ENCODE results near the gene TM9SF3.

DNA sequence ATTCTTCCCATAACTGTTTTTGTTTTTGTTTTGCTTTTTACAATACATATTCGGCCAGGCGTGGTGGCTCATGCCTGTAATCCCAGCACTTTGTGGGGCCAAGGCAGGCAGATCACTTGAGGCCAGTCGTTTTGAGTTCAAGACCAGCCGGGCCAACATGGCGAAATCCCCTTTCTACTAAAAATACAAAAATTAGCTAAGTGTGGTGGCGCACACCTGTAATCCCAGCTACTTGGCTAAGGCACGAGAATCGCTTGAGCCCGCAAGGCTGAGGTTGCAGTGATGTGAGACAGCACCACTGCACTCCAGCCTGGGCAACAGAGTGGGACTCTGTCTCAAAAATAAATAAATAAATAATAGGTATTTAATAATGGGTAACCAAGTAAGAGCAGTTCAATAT, 2.3 kb downstream of the TM9SF3 start:
- TF ChIP-seq SUZ12 (IDR thresholded peaks at IDR 0.05; ENCODE audit: extremely low read depth, insufficient read depth, insufficient read length) (no peak), YY1 (IDR thresholded peaks at IDR 0.05; ENCODE audit: insufficient read depth, insufficient read length) (no peak), ZNF274 (IDR thresholded peaks at IDR 0.05; ENCODE audit: low read depth, low read length) (no peak)

Measured in NT2/D1 (cell line).